Activated T-cell treated with anti-CD3 and anti-CD28 coated beads for 4 hours (primary cell): ENCODE results near the gene SLC4A4.

Experiments used
- DNase-seq: peaks from one replicate; pipeline ENCODE4 v3.0.0-alpha.2; 2020

SLC4A4 gene

GRCh38 chr4:71426381-71427042 is 87.7 kb downstream of the SLC4A4 start:
- no peak for DNase-seq

GRCh38 chr4:71429106-71429505 is 90.3 kb downstream of the SLC4A4 start:
- DNase-seq: no peak

- DNase-seq: no peak
These were observed 91.1 kb downstream of the SLC4A4 start for GRCh38 chr4:71429962-71430361.

GRCh38 chr4:71430609-71431008 is 91.8 kb downstream of the SLC4A4 start:
- no peak for DNase-seq

DNA sequence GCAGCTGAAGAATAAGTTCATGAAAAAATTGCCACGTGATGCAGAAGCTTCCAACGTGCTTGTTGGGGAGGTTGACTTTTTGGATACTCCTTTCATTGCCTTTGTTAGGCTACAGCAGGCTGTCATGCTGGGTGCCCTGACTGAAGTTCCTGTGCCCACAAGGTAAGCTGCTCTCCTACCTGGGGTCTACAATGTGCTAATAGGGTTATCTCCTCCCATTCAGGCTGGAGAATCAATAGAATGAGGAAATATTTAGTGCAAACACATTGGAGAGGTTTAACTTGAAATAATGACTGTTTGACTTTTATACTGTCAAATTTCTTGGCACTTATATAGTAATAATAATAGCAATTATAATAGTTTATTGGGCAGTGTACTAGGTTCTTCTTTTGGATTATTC is 101.8 kb downstream of the SLC4A4 start:
- no peak for DNase-seq

GRCh38 chr4:71441186-71442169 is 102.7 kb downstream of the SLC4A4 start:
- DNase-seq: no peak

GRCh38 chr4:71442336-71442735 is 103.5 kb downstream of the SLC4A4 start:
- no peak for DNase-seq

- DNase-seq: no peak
These were observed 105.6 kb downstream of the SLC4A4 start for GRCh38 chr4:71444395-71444794.

GRCh38 chr4:71445811-71446210 is 107.0 kb downstream of the SLC4A4 start:
- no peak for DNase-seq

- no peak for DNase-seq
These were observed 107.8 kb downstream of the SLC4A4 start for GRCh38 chr4:71446479-71447081.

- DNase-seq: no peak
These were observed 110.2 kb downstream of the SLC4A4 start for GRCh38 chr4:71449040-71449439.

GRCh38 chr4:71449878-71450277 is 111.1 kb downstream of the SLC4A4 start:
- no peak for DNase-seq

- DNase-seq: no peak
These were observed 114.7 kb downstream of the SLC4A4 start for GRCh38 chr4:71453531-71453930.

- no peak for DNase-seq
These were observed 118.0 kb downstream of the SLC4A4 start for GRCh38 chr4:71456841-71457240.

GRCh38 chr4:71460371-71460770 is 121.6 kb downstream of the SLC4A4 start:
- no peak for DNase-seq

DNA sequence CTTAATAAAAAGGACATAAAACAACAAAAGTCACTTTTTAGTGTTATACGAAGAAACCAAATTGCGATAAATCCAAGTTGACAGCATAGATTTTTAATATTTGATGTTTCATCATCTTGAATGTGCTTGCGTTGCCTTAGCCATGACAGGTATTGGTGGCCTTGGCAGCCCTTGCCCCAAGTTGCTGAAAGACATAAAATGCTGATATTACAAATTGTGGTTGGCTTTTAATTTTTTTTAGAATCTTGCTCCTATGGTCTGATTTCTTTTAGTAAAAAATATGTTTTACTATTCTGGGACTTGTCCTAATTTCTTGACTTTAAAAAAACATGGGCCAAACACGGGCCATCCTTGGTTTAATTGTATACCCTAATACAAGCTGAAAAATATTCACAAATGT is 122.6 kb downstream of the SLC4A4 start:
- DNase-seq: no peak

DNA sequence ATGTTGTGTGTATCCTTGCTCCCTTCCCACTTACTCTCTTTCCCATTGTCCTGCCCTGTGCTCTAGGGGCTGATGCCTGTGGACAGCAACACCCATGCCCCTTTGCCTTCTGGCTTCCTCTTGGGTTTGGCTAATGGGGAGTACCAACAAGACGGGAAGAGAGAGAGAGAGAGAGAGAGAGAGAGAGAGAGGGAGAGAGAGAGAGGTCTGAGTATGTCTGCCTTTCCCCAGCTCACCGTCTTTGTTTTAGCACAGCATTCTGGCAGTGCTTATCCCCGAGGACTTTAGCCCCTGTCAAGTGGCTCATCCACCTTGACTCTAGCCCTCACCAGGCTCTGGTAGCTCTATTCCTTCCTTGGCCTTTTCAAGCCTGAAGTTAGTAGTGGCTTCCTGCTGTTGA is 128.0 kb downstream of the SLC4A4 start:
- DNase-seq: no peak

DNA sequence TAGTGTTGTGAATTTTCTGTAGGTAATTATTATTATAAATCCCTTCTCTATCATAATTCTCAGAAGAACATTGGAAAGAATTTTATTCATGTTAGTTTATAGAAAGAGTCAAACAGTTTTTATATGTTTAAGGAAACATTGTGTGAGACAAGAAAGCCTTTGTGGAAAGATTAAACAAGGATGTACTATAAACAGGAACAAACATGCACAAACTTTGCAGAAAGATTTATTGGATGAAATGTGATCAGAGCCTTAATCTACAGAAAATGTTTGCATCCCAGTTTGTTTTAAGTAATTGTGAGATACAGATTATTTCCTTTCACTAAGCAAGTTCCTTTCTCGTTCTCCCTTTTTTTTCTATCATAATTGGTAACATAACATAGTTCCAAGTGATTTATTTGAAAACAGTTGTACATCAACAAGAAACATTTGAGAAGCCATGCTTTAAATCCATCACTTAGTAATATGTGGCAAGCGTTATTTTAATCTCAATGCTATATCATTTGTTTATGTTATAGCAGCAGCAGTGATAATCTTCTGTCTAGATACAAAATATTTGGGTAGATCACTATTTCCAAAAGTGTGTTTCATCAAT is 129.4 kb downstream of the SLC4A4 start:
- DNase-seq: no peak

GRCh38 chr4:71469541-71469940 is 130.7 kb downstream of the SLC4A4 start:
- no peak for DNase-seq

DNA sequence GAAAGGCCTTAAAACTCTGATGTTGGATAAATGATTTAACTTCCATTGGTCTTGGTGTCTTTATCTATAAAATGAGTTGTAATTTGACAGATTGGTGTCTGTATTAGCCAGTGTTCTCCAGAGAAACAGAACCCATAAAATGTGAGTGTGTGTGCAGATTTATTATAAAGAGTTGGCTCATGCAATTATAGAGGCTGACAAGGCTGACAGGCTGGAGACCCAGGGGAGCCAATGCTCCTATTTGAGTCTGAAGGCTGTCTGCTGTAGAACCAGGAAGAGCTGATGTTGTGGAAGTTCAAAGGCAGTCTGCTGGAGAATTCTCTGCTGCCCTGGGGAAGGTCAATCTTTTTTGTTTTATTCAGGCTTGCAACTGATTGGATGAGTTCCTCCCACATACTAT is 131.7 kb downstream of the SLC4A4 start:
- DNase-seq: no peak

GRCh38 chr4:71472946-71473345 is 134.1 kb downstream of the SLC4A4 start:
- no peak for DNase-seq

- DNase-seq: no peak
These were observed 134.9 kb downstream of the SLC4A4 start for GRCh38 chr4:71473541-71474240.

- no peak for DNase-seq
These were observed 135.9 kb downstream of the SLC4A4 start for GRCh38 chr4:71474731-71475130.
